Measurements from ENCODE around the gene SLC6A9. TPM values are rescaled to one million over a fixed set of nuclear protein-coding genes. Genes with fewer than 3 reads are reported as not detected.

Gene SLC6A9
- total and polyA plus RNA-seq, 4 donors, result 0.57 to 47.7 (median 3.6) TPM

- Histone ChIP-seq H3K4me3 (ENCODE audit: low read depth in 1 of 3, low read length in 3 of 3) (no peak overlapping the region), H3K9ac (ENCODE audit: low read depth in 1 of 2, low read length in 2 of 2) (no peak overlapping the region), H3K36me3 (ENCODE audit: control insufficient read depth in 4 of 4, insufficient read depth in 3 of 4, low read depth in 1 of 4, low read length in 3 of 4) (no peaks in the 10 kb centered on the region), H3K9me3 (ENCODE audit: control insufficient read depth in 4 of 4, low read length in 3 of 4) (no peaks in the 10 kb centered on the region), H3K4me1 (ENCODE audit: control insufficient read depth in 4 of 4, insufficient read depth in 4 of 4, low read length in 3 of 4) (peaks cover 0 to 16% (median 7%) of the 10 kb centered on the region in 4 donors), H3K27me3 (ENCODE audit: control insufficient read depth in 4 of 4, insufficient read depth in 4 of 4, low read length in 3 of 4) (no peaks in the 10 kb centered on the region), H3K27ac (ENCODE audit: low read depth in 1 of 2, low read length in 2 of 2) (no peak overlapping the region)
- TF ChIP-seq FOXA2 (IDR thresholded peaks at IDR 0.05) (no peak), RXRA (IDR thresholded peaks at IDR 0.05) (no peak), REST (IDR thresholded peaks at IDR 0.05) (no peak), EGR1 (IDR thresholded peaks at IDR 0.05; ENCODE audit: low read depth in 2 of 2) (no peak), TAF1 (conservative IDR thresholded peaks at IDR 0.05) (no peak), FOXA1 (IDR thresholded peaks at IDR 0.05) (no peak), RAD21 (IDR thresholded peaks at IDR 0.05) (no peak)
- peak; percentile 67 for DNase-seq (ENCODE audit: low spot score)
- WGBS, result 87% methylated on average over 15 of the region's 15 CpGs
Observed at GRCh38 chr1:43994794-43995790, 36.2 kb downstream of the SLC6A9 start.

- H3K36me3 ChIP-seq (ENCODE audit: control insufficient read depth in 4 of 4, insufficient read depth in 3 of 4, low read depth in 1 of 4, low read length in 3 of 4), result no peaks in the 10 kb centered on the region
- no peak overlapping the region for H3K9ac ChIP-seq (ENCODE audit: low read depth in 1 of 2, low read length in 2 of 2)
- DNase-seq (ENCODE audit: low spot score), result no peak
- WGBS, result 92% methylated on average over 7 of the region's 7 CpGs
- no peak overlapping the region for H3K27ac ChIP-seq (ENCODE audit: low read depth in 1 of 2, low read length in 2 of 2)
- TF ChIP-seq FOXA1 (IDR thresholded peaks at IDR 0.05) (no peak), GABPA (IDR thresholded peaks at IDR 0.05 in 1 of 2, conservative IDR thresholded peaks at IDR 0.05 in 1 of 2) (no peak)
- no peaks in the 10 kb centered on the region for H3K27me3 ChIP-seq (ENCODE audit: control insufficient read depth in 4 of 4, insufficient read depth in 4 of 4, low read length in 3 of 4)
- H3K4me1 ChIP-seq (ENCODE audit: control insufficient read depth in 4 of 4, insufficient read depth in 4 of 4, low read length in 3 of 4), result peaks cover 0 to 16% (median 7%) of the 10 kb centered on the region in 4 donors
- no peak overlapping the region for H3K4me3 ChIP-seq (ENCODE audit: low read depth in 1 of 3, low read length in 3 of 3)
- no peaks in the 10 kb centered on the region for H3K9me3 ChIP-seq (ENCODE audit: control insufficient read depth in 4 of 4, low read length in 3 of 4)
Observed at GRCh38 chr1:43994071-43994470, 37.2 kb downstream of the SLC6A9 start.

- H3K27ac ChIP-seq (ENCODE audit: low read depth in 1 of 2, low read length in 2 of 2), result no peak overlapping the region
- no peak for TF ChIP-seq HNF4G (IDR thresholded peaks at IDR 0.05)
- TF ChIP-seq REST (IDR thresholded peaks at IDR 0.05), result no peak
- no peak for TF ChIP-seq RAD21 (IDR thresholded peaks at IDR 0.05)
- TF ChIP-seq CTCF (IDR thresholded peaks at IDR 0.05; ENCODE audit: low read depth, low read length, missing input control), result no peak
- WGBS, result 95% methylated on average over 9 of the region's 9 CpGs
- peaks cover 0 to 16% (median 7%) of the 10 kb centered on the region in 4 donors for H3K4me1 ChIP-seq (ENCODE audit: control insufficient read depth in 4 of 4, insufficient read depth in 4 of 4, low read length in 3 of 4)
- H3K9ac ChIP-seq (ENCODE audit: low read depth in 1 of 2, low read length in 2 of 2), result no peak overlapping the region
- DNase-seq (ENCODE audit: low spot score), result no peak
- no peak overlapping the region for H3K4me3 ChIP-seq (ENCODE audit: low read depth in 1 of 3, low read length in 3 of 3)
- H3K27me3 ChIP-seq (ENCODE audit: control insufficient read depth in 4 of 4, insufficient read depth in 4 of 4, low read length in 3 of 4), result no peaks in the 10 kb centered on the region
- H3K36me3 ChIP-seq (ENCODE audit: control insufficient read depth in 4 of 4, insufficient read depth in 3 of 4, low read depth in 1 of 4, low read length in 3 of 4), result no peaks in the 10 kb centered on the region
- no peaks in the 10 kb centered on the region for H3K9me3 ChIP-seq (ENCODE audit: control insufficient read depth in 4 of 4, low read length in 3 of 4)
Observed at GRCh38 chr1:43993206-43993914, 37.9 kb downstream of the SLC6A9 start.

All from liver (tissue), 9 donors.